ENCODE measurements around the gene PDF.
A peak's percentile ranks its signal among the peaks of the same experiment; 100 is the strongest.

Gene PDF

GRCh38 chr16:69349536-69349935 is 19.1 kb upstream of the PDF start:
- no peaks in the 10 kb centered on the region for H3K9me3 Mint-ChIP-seq
- peaks cover 28% of the 10 kb centered on the region for H3K4me1 Mint-ChIP-seq
- peaks cover 63% of the 10 kb centered on the region for H3K36me3 Mint-ChIP-seq
- no peak overlapping the region for H3K27ac Mint-ChIP-seq
- ATAC-seq (no peak), DNase-seq (ENCODE audit: low spot score in 2 of 2) (no peak)
- no peak overlapping the region for H3K4me3 Mint-ChIP-seq

- H3K36me3 Mint-ChIP-seq: peaks cover 68% of the 10 kb centered on the region
- DNase-seq (ENCODE audit: low spot score in 2 of 2) (no peak), ATAC-seq (no peak)
- H3K27ac Mint-ChIP-seq: no peak overlapping the region
- no peak overlapping the region for H3K4me3 Mint-ChIP-seq
- peaks cover 28% of the 10 kb centered on the region for H3K4me1 Mint-ChIP-seq
- H3K9me3 Mint-ChIP-seq: no peaks in the 10 kb centered on the region
Observed at GRCh38 chr16:69348222-69348621, 17.8 kb upstream of the PDF start.

GRCh38 chr16:69346683-69347082 is 16.3 kb upstream of the PDF start:
- Mint-ChIP-seq H3K27ac (peak overlapping the region; percentile 71), H3K4me1 (peaks cover 30% of the 10 kb centered on the region), H3K4me3 (no peak overlapping the region), H3K36me3 (peaks cover 68% of the 10 kb centered on the region), H3K9me3 (no peaks in the 10 kb centered on the region)
- peak; percentile 86 for ATAC-seq
- DNase-seq (ENCODE audit: low spot score in 2 of 2): no peak

GRCh38 chr16:69345923-69346322 is 15.5 kb upstream of the PDF start:
- H3K36me3 Mint-ChIP-seq: peaks cover 72% of the 10 kb centered on the region
- ATAC-seq: peak; percentile 76
- peak overlapping the region; percentile 60 for H3K27ac Mint-ChIP-seq
- H3K9me3 Mint-ChIP-seq: no peaks in the 10 kb centered on the region
- peaks cover 38% of the 10 kb centered on the region for H3K4me1 Mint-ChIP-seq
- H3K4me3 Mint-ChIP-seq: no peak overlapping the region
- DNase-seq (ENCODE audit: low spot score in 2 of 2): no peak

GRCh38 chr16:69344171-69344570 is 13.8 kb upstream of the PDF start:
- Mint-ChIP-seq H3K9me3 (no peaks in the 10 kb centered on the region), H3K36me3 (peaks cover 75% of the 10 kb centered on the region), H3K27ac (no peak overlapping the region), H3K4me3 (no peak overlapping the region), H3K4me1 (peaks cover 51% of the 10 kb centered on the region)
- no peak for DNase-seq (ENCODE audit: low spot score in 2 of 2)
- no peak for ATAC-seq

- peaks cover 50% of the 10 kb centered on the region for H3K4me1 Mint-ChIP-seq
- peaks cover 71% of the 10 kb centered on the region for H3K36me3 Mint-ChIP-seq
- DNase-seq (ENCODE audit: low spot score in 2 of 2) (no peak), ATAC-seq (no peak)
- peak overlapping the region; percentile 98 for H3K4me3 Mint-ChIP-seq
- H3K9me3 Mint-ChIP-seq: no peaks in the 10 kb centered on the region
- H3K27ac Mint-ChIP-seq: peak overlapping the region; percentile 97
Observed at GRCh38 chr16:69340095-69340644, 9.8 kb upstream of the PDF start.

GRCh38 chr16:69339289-69340094 is 9.1 kb upstream of the PDF start, which contains the start of the genes COG8 and NIP7:
Gene COG8, minus strand, starts transcription at chr16:69339564. Its CDS starts 12 bp downstream, at chr16:69339552.
Gene NIP7, plus strand, starts transcription at chr16:69339772. Its CDS starts 58 bp downstream, at chr16:69339830.
- Mint-ChIP-seq H3K4me3 (peak within 1 kb of the TSS; percentile 98), H3K4me1 (peaks cover 46% of the 10 kb centered on the region), H3K27ac (peak within 1 kb of the TSS; percentile 97), H3K9me3 (no peaks in the 10 kb centered on the region), H3K36me3 (peaks cover 72% of the 10 kb centered on the region)
- ATAC-seq: peak; percentile 91
- DNase-seq (ENCODE audit: low spot score in 2 of 2): peak; percentile 89 to 98

GRCh38 chr16:69338557-69339288 is 8.3 kb upstream of the PDF start:
- Mint-ChIP-seq H3K9me3 (no peaks in the 10 kb centered on the region), H3K4me1 (peaks cover 46% of the 10 kb centered on the region), H3K36me3 (peaks cover 72% of the 10 kb centered on the region), H3K4me3 (peak overlapping the region; percentile 98), H3K27ac (peak overlapping the region; percentile 97)
- DNase-seq (ENCODE audit: low spot score in 2 of 2) (no peak), ATAC-seq (no peak)

- H3K4me3 Mint-ChIP-seq: no peak overlapping the region
- H3K4me1 Mint-ChIP-seq: peaks cover 28% of the 10 kb centered on the region
- ATAC-seq (no peak), DNase-seq (ENCODE audit: low spot score in 2 of 2) (no peak)
- peaks cover 65% of the 10 kb centered on the region for H3K36me3 Mint-ChIP-seq
- no peak overlapping the region for H3K27ac Mint-ChIP-seq
- no peaks in the 10 kb centered on the region for H3K9me3 Mint-ChIP-seq
Observed at GRCh38 chr16:69334696-69335095, 4.3 kb upstream of the PDF start.

- peak overlapping the region; percentile 76 for H3K4me3 Mint-ChIP-seq
- peaks cover 84% of the 10 kb centered on the region for H3K36me3 Mint-ChIP-seq
- peak in 1 of 2 donors; percentile 70 for DNase-seq (ENCODE audit: low spot score in 2 of 2)
- H3K27ac Mint-ChIP-seq: peak overlapping the region; percentile 63
- peaks cover 38% of the 10 kb centered on the region for H3K4me1 Mint-ChIP-seq
- peak; percentile 60 for ATAC-seq
- no peaks in the 10 kb centered on the region for H3K9me3 Mint-ChIP-seq
Observed at GRCh38 chr16:69329369-69330285, 761 bp downstream of the PDF start.

- no peak for ATAC-seq
- Mint-ChIP-seq H3K27ac (peak overlapping the region; percentile 63), H3K4me3 (peak overlapping the region; percentile 76), H3K9me3 (no peaks in the 10 kb centered on the region), H3K4me1 (peaks cover 45% of the 10 kb centered on the region), H3K36me3 (peaks cover 84% of the 10 kb centered on the region)
- DNase-seq (ENCODE audit: low spot score in 2 of 2): no peak
Observed at GRCh38 chr16:69328854-69329316, 1.5 kb downstream of the PDF start.

- Mint-ChIP-seq H3K4me3 (peak overlapping the region; percentile 76), H3K36me3 (peaks cover 84% of the 10 kb centered on the region), H3K4me1 (peaks cover 45% of the 10 kb centered on the region), H3K27ac (peak overlapping the region; percentile 69), H3K9me3 (no peaks in the 10 kb centered on the region)
- ATAC-seq (no peak), DNase-seq (ENCODE audit: low spot score in 2 of 2) (no peak)
Observed at GRCh38 chr16:69327585-69328310, 2.6 kb downstream of the PDF start.

- Mint-ChIP-seq H3K4me3 (peak overlapping the region; percentile 49), H3K27ac (peak overlapping the region; percentile 69), H3K9me3 (no peaks in the 10 kb centered on the region), H3K4me1 (peaks cover 58% of the 10 kb centered on the region), H3K36me3 (peaks cover 84% of the 10 kb centered on the region)
- no peak for DNase-seq (ENCODE audit: low spot score in 2 of 2)
- ATAC-seq: no peak
Observed at GRCh38 chr16:69326172-69326873, 4.1 kb downstream of the PDF start.

Data from stimulated activated effector memory CD8-positive, alpha-beta T cell treated with anti-CD3 and anti-CD28 coated beads, Interleukin-12 subunit alpha, Interleukin-12 subunit beta, amount 100 ng/mL, for 72 hours (primary cell).